Naive thymus-derived CD8-positive, alpha-beta T cell (primary cell): ENCODE measurements around the gene SHQ1. TPM values are rescaled to one million over a fixed set of nuclear protein-coding genes. Genes with fewer than 3 reads are reported as not detected.

ENCODE experiments used
- ATAC-seq, 2 donors: fragments of 150-1000 bp; cut with Tn5 transposase in 1 of 2; sonication (Bioruptor Pico), chemical (Tn5 transposase) in 1 of 2; 1 replicate in 1 of 2; 2 replicates in 1 of 2; pipeline ENCODE4 v1.10.0; 2021; ENCODE audit warnings: mild to moderate bottlenecking in 2 of 2, moderate library complexity in 2 of 2
- POLR2A ChIA-PET: fragments of 350-600 bp; sonication (Branson Sonifier 250); formaldehyde crosslinking; loops from one replicate; lab custom pipeline; 2021; ENCODE audit warnings: antibody characterized with exemption; lab: Charles Lee
- DNase-seq, 10 donors: peaks; one replicate each; pipeline versions ENCODE4 v3.0.0 to v3.0.0-alpha.2; 2020 to 2022
- H3K27ac Mint-ChIP-seq, 10 donors: one replicate each; pipeline ENCODE4 v1.8.0; 2020 to 2022; ENCODE audit warnings: mild to moderate bottlenecking in 10 of 10, mixed read lengths in 10 of 10, moderate library complexity in 4 of 10, inconsistent platforms in 1 of 10
- H3K27me3 Mint-ChIP-seq, 5 donors: one replicate each; pipeline ENCODE4 v1.8.0; 2021 to 2022; ENCODE audit warnings: mixed read lengths in 5 of 5
- H3K36me3 Mint-ChIP-seq, 3 donors: one replicate each; pipeline ENCODE4 v1.8.0; 2020 to 2022; ENCODE audit warnings: mixed read lengths in 3 of 3, mild to moderate bottlenecking in 2 of 3, inconsistent platforms in 1 of 3
- H3K4me1 Mint-ChIP-seq, 4 donors: one replicate each; pipeline ENCODE4 v1.8.0; 2021 to 2022; ENCODE audit warnings: mixed read lengths in 4 of 4
- H3K4me3 Mint-ChIP-seq, 10 donors: one replicate each; pipeline ENCODE4 v1.8.0; 2020 to 2022; ENCODE audit warnings: mild to moderate bottlenecking in 10 of 10, mixed read lengths in 10 of 10, moderate library complexity in 6 of 10, inconsistent platforms in 1 of 10
- H3K9me3 Mint-ChIP-seq, 9 donors: one replicate each; pipeline ENCODE4 v1.8.0; 2020 to 2022; ENCODE audit warnings: mixed read lengths in 9 of 9, mild to moderate bottlenecking in 3 of 9, inconsistent platforms in 1 of 9, moderate library complexity in 1 of 9
- polyA plus RNA-seq, 3 donors: library from polyadenylated mRNA; unstranded; fragments of 300-500 nt; fragmentation: Illumina TruSeq; gene quantifications; one replicate each; pipeline ENCODE4 v1.2.3, GENCODE V29; 2021
- total RNA-seq, 8 experiments: library from RNA in 2 of 8; stranded (reverse) in 2 of 8; gene quantifications; one replicate each; pipeline ENCODE4 v1.2.3 and lab custom pipeline; 2021 to 2026

The SHQ1 gene
- total and polyA plus RNA-seq, 5 experiments from 2014 or later: 14.8 to 26.4 (median 22.7) TPM

- peaks cover 20 to 51% (median 44%) of the 10 kb centered on the region in 4 donors for H3K4me1 Mint-ChIP-seq
- no peak overlapping the region for H3K4me3 Mint-ChIP-seq
- no peak overlapping the region for H3K27ac Mint-ChIP-seq
- DNase-seq: no peak
- H3K27me3 Mint-ChIP-seq: no peaks in the 10 kb centered on the region
- POLR2A ChIA-PET: no interaction called here
- no peaks in the 10 kb centered on the region for H3K9me3 Mint-ChIP-seq
- ATAC-seq: no peak
- peaks cover 10 to 43% (median 20%) of the 10 kb centered on the region in 3 donors for H3K36me3 Mint-ChIP-seq
Measured at GRCh38 chr3:72844436-72844993, 3.7 kb downstream of the SHQ1 start.

GRCh38 chr3:72839057-72839456, 9.2 kb downstream of the SHQ1 start:
- DNase-seq (no peak), ATAC-seq (no peak)
- Mint-ChIP-seq H3K4me1 (peaks cover 0 to 9% (median 6%) of the 10 kb centered on the region in 4 donors), H3K4me3 (no peak overlapping the region), H3K36me3 (peaks cover 23 to 89% (median 36%) of the 10 kb centered on the region in 3 donors), H3K27ac (peak overlapping the region in 1 of 10 donors; percentile 48), H3K9me3 (no peaks in the 10 kb centered on the region), H3K27me3 (no peaks in the 10 kb centered on the region)
- POLR2A ChIA-PET: no interaction called here

- DNase-seq (no peak), ATAC-seq (no peak)
- POLR2A ChIA-PET: no interaction called here
- H3K4me3 Mint-ChIP-seq: no peak overlapping the region
- H3K27ac Mint-ChIP-seq: peak overlapping the region in 1 of 10 donors; percentile 45
- peaks cover 23 to 93% (median 39%) of the 10 kb centered on the region in 3 donors for H3K36me3 Mint-ChIP-seq
- no peaks in the 10 kb centered on the region for H3K9me3 Mint-ChIP-seq
- H3K27me3 Mint-ChIP-seq: no peaks in the 10 kb centered on the region
- H3K4me1 Mint-ChIP-seq: peaks cover 0 to 11% (median 4%) of the 10 kb centered on the region in 4 donors
Measured at GRCh38 chr3:72836923-72837322, 11.3 kb downstream of the SHQ1 start.

DNA sequence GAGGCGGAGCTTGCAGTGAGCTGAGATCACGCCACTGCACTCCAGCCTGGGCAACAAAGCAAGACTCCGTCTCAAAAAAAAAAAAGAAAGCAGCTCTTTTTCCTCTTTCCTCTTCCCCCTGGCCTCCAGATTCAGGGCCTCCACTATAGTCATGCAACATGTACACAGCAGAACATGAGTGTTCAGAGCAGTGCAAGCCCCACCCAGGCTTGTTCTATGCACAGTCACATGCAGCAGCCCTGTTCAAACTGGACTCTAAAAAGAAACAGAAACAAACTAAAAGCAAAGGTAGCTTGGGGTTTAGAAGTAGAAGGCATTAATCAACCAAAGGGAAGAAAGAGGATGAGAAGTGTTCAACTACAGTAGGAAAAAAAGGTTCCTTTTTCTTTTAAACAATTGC, 11.8 kb downstream of the SHQ1 start:
- Mint-ChIP-seq H3K9me3 (no peaks in the 10 kb centered on the region), H3K27me3 (no peaks in the 10 kb centered on the region), H3K27ac (no peak overlapping the region), H3K36me3 (peaks cover 22 to 93% (median 34%) of the 10 kb centered on the region in 3 donors), H3K4me3 (no peak overlapping the region), H3K4me1 (peaks cover 0 to 11% (median 4%) of the 10 kb centered on the region in 4 donors)
- DNase-seq (no peak), ATAC-seq (no peak)
- POLR2A ChIA-PET: interaction anchor here (0.7 kb wide), 1 partner anchor 238 kb away, joined by 3 read pairs; no protein-coding TSS in a partner anchor

DNA sequence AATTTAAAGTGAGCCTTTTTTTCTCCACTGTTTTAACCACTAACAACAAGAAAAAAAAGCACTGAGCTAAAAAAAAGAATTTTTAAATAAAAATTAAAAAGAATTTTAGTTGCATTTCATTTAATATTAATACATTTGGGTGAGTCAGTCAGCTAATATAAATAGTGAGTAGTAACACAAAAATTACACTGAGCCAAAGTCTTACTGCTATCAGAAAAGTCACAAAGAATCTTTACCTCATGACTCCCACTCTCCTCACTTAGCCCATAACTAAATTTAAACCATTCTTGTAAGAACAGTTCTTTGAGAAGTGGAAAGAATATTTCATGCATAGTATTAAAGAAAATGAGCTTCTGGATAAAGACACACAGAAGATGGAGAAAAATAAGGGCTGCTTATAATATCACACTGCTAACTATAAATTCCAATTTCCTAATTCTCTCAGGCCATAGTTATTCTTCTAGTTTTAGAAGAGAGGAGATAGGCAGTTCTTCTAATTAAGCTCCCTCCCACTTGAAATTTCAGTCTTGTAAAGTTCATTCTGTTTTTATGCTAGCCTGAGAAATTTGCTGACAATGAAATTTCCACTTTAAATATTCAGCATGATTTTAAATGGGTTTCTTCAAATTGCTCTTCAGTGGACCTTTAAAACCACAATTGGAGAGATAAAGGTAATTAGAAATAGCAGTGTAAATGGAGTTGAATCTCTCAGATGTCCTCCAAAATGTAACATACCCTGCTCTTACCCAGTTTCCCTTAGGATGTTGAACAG, 17.6 kb downstream of the SHQ1 start:
- no peaks in the 10 kb centered on the region for H3K27me3 Mint-ChIP-seq
- POLR2A ChIA-PET: no interaction called here
- H3K9me3 Mint-ChIP-seq: no peaks in the 10 kb centered on the region
- H3K27ac Mint-ChIP-seq: no peak overlapping the region
- DNase-seq (no peak), ATAC-seq (no peak)
- peaks cover 5 to 80% (median 23%) of the 10 kb centered on the region in 3 donors for H3K36me3 Mint-ChIP-seq
- H3K4me3 Mint-ChIP-seq: no peak overlapping the region
- H3K4me1 Mint-ChIP-seq: peaks cover 0 to 15% (median 11%) of the 10 kb centered on the region in 4 donors

DNA sequence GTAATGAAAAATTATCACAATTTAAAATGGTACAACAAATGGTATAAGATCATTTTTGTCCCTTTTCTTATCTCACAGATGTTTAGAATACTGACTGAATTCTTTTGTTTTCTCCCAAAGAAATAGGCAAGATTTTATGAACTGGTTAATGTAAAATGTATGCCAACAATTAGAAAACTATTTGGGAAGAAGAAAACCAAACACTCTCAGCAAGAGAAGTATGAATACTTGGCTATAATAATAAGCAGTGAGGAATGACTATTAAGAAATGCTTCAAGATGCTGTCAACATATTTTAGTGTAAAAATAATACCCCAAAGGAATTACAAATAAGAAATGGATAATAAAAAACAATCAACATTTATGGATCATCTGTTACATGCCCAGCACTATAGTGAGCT, 18.5 kb downstream of the SHQ1 start:
- peaks cover 0 to 74% (median 21%) of the 10 kb centered on the region in 3 donors for H3K36me3 Mint-ChIP-seq
- DNase-seq (no peak), ATAC-seq (no peak)
- no peaks in the 10 kb centered on the region for H3K9me3 Mint-ChIP-seq
- POLR2A ChIA-PET: no interaction called here
- H3K27ac Mint-ChIP-seq: no peak overlapping the region
- peaks cover 0 to 15% (median 9%) of the 10 kb centered on the region in 4 donors for H3K4me1 Mint-ChIP-seq
- H3K27me3 Mint-ChIP-seq: no peaks in the 10 kb centered on the region
- H3K4me3 Mint-ChIP-seq: no peak overlapping the region

- no peaks in the 10 kb centered on the region for H3K27me3 Mint-ChIP-seq
- DNase-seq (peak in 5 of 10 donors; percentile 2 to 35 (median 13)), ATAC-seq (peak; percentile 71 to 82)
- H3K36me3 Mint-ChIP-seq: peaks cover 0 to 32% (median 4%) of the 10 kb centered on the region in 3 donors
- peaks cover 0 to 11% (median 6%) of the 10 kb centered on the region in 4 donors for H3K4me1 Mint-ChIP-seq
- H3K4me3 Mint-ChIP-seq: no peak overlapping the region
- no peaks in the 10 kb centered on the region for H3K9me3 Mint-ChIP-seq
- H3K27ac Mint-ChIP-seq: no peak overlapping the region
- POLR2A ChIA-PET: interaction anchor here (0.8 to 4.3 kb wide), 4 partner anchors 82 to 1099 kb away, joined by 3 to 40 read pairs (median 19); no protein-coding TSS in a partner anchor
Measured at GRCh38 chr3:72821161-72821781, 27.0 kb downstream of the SHQ1 start.

DNA sequence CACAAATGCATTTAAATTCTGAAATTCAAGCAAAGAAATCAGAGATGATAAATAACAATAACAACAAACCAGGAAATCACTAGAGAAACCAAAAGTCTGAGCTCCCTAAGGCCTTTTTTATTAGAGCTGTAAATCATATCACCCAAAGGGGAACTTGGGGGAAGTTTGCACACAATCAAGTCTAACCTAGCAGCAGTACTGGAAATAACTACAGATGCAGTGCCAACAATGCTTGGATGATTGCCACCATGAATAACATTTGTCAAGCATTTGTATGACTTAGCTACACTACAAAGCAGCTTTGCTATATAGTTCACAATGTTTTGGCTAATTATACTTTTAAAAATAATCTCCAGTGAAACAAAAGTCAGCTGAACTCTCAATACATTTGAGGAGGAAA, 27.8 kb downstream of the SHQ1 start:
- DNase-seq (no peak), ATAC-seq (no peak)
- POLR2A ChIA-PET: interaction anchor here (0.6 to 4.3 kb wide), 4 partner anchors 62 to 1252 kb away, joined by 3 to 40 read pairs (median 19); no protein-coding TSS in a partner anchor
- no peak overlapping the region for H3K4me3 Mint-ChIP-seq
- no peaks in the 10 kb centered on the region for H3K9me3 Mint-ChIP-seq
- no peaks in the 10 kb centered on the region for H3K27me3 Mint-ChIP-seq
- peaks cover 0 to 10% (median 5%) of the 10 kb centered on the region in 4 donors for H3K4me1 Mint-ChIP-seq
- peak overlapping the region in 2 of 10 donors; percentile 11 to 69 for H3K27ac Mint-ChIP-seq
- peaks cover 0 to 39% (median 11%) of the 10 kb centered on the region in 3 donors for H3K36me3 Mint-ChIP-seq

GRCh38 chr3:72818905-72819304, 29.3 kb downstream of the SHQ1 start:
- Mint-ChIP-seq H3K27ac (no peak overlapping the region), H3K36me3 (peaks cover 0 to 44% (median 14%) of the 10 kb centered on the region in 3 donors), H3K27me3 (no peaks in the 10 kb centered on the region), H3K9me3 (no peaks in the 10 kb centered on the region), H3K4me1 (peaks cover 0 to 10% (median 5%) of the 10 kb centered on the region in 4 donors), H3K4me3 (no peak overlapping the region)
- ATAC-seq: no peak
- POLR2A ChIA-PET: interaction anchor here (1.2 kb wide), 1 partner anchor 80 kb away, joined by 5 read pairs; no protein-coding TSS in a partner anchor
- no peak for DNase-seq

GRCh38 chr3:72818092-72818773, 30.0 kb downstream of the SHQ1 start:
- POLR2A ChIA-PET: interaction anchor here (1.2 kb wide), 1 partner anchor 79 kb away, joined by 5 read pairs; no protein-coding TSS in a partner anchor
- H3K27ac Mint-ChIP-seq: peak overlapping the region in 1 of 10 donors; percentile 19
- peaks cover 0 to 10% (median 5%) of the 10 kb centered on the region in 4 donors for H3K4me1 Mint-ChIP-seq
- no peaks in the 10 kb centered on the region for H3K9me3 Mint-ChIP-seq
- peaks cover 0 to 45% (median 17%) of the 10 kb centered on the region in 3 donors for H3K36me3 Mint-ChIP-seq
- no peaks in the 10 kb centered on the region for H3K27me3 Mint-ChIP-seq
- no peak for ATAC-seq
- DNase-seq: no peak
- no peak overlapping the region for H3K4me3 Mint-ChIP-seq

- Mint-ChIP-seq H3K9me3 (no peaks in the 10 kb centered on the region), H3K4me3 (no peak overlapping the region), H3K4me1 (peaks cover 0 to 10% (median 5%) of the 10 kb centered on the region in 4 donors), H3K27me3 (no peaks in the 10 kb centered on the region), H3K36me3 (peaks cover 0 to 57% (median 27%) of the 10 kb centered on the region in 3 donors), H3K27ac (peak overlapping the region in 3 of 10 donors; percentile 56 to 61 (median 58))
- DNase-seq (no peak), ATAC-seq (no peak)
- POLR2A ChIA-PET: no interaction called here
Measured at GRCh38 chr3:72816862-72817355, 31.3 kb downstream of the SHQ1 start.

DNA sequence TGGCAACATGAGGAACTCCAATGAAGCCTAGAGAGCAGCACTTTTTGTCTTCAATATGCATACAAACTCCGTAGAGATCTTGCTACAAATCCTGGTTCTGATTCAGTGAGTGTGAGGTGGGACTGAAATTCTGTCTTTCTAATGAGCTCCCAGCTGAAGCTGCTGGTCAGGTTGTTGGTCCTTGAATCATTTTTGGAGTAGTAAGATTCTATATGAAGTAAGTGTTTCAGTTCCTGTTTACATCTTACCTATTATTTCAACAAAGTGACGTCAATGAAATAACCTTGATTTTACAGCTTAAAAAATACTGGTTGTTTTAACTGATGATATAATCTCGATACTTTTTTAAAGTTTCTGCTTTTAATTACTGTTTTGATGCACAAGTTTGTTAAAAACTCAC, 33.9 kb downstream of the SHQ1 start:
- ATAC-seq (no peak), DNase-seq (no peak)
- H3K4me3 Mint-ChIP-seq: no peak overlapping the region
- no peak overlapping the region for H3K27ac Mint-ChIP-seq
- no peaks in the 10 kb centered on the region for H3K9me3 Mint-ChIP-seq
- POLR2A ChIA-PET: interaction anchor here (0.5 kb wide), 1 partner anchor 49 kb away, joined by 3 read pairs; no protein-coding TSS in a partner anchor
- peaks cover 0 to 72% (median 41%) of the 10 kb centered on the region in 3 donors for H3K36me3 Mint-ChIP-seq
- no peaks in the 10 kb centered on the region for H3K27me3 Mint-ChIP-seq
- H3K4me1 Mint-ChIP-seq: peaks cover 0 to 10% (median 7%) of the 10 kb centered on the region in 4 donors
